GM18505 (cell line): Measurements from ENCODE around the gene GUCY2F.

ENCODE experiments used
- ATAC-seq: cut with Tn5 transposase; IDR thresholded peaks from one replicate; pipeline ENCODE4 v1.9.1; 2021; ENCODE audit not compliant: unreplicated experiment
- POLR2A ChIP-seq: IDR thresholded peaks from 4 replicates; pipeline ENCODE4 v1.6.1; 2011; ENCODE audit warnings: borderline replicate concordance; ENCODE audit not compliant: insufficient read depth, insufficient read length; ENCODE audit errors: extremely low read depth

The GUCY2F gene

DNA sequence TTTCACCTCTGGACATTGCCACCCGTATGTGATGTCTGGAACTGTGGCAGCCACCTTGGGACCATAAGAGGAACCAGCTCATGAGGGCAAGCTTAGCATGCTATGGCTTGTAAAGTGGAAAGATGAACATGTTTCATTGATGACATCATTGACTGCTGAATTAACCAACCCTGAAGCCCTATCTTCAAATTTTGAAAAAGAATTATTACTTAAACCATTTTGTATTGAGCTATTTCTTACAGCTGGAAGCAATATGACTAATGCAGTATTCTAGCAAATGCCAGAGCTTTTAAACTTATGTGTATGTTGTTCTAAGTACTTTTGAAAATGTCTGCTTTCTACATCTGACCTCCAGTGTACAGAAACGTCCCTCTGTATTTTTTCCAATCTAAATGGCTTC lies 18.1 kb downstream of the GUCY2F start:
- ATAC-seq, result no peak
- TF ChIP-seq POLR2A, result no peak

DNA sequence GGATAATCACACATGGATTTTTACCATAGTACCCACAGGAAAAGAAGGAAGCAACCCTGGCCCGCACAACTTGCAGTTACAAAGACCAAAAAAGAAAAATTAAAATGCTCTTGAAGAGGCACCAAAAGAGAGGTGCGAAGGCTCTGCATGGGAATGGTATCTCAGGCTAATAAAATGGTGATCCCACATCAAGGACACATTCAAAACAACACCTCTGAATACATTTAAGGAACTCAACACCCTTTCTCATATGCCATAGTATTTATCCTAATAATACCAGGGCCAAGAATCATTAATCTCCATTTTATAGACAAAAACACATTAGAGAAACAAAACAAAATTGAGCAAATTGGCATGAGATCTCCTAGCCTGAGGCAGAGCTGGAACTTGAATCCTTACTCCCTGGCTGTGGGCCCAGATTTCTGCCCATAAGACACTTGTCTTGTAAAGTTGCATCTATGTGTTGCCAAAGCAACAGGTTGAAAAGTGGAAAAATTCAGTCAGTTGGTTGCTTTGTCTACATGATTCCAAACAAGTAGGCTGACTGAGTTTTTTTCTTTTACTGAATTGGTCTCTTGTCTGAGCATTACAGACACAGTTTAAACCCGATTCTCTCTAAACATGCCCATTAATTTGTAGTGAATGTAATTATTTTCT lies 33.5 kb downstream of the GUCY2F start:
- no peak for TF ChIP-seq POLR2A
- ATAC-seq, result no peak

- no peak for ATAC-seq
- no peak for TF ChIP-seq POLR2A
These were observed 40.6 kb downstream of the GUCY2F start for GRCh38 chrX:109441266-109441665.

DNA sequence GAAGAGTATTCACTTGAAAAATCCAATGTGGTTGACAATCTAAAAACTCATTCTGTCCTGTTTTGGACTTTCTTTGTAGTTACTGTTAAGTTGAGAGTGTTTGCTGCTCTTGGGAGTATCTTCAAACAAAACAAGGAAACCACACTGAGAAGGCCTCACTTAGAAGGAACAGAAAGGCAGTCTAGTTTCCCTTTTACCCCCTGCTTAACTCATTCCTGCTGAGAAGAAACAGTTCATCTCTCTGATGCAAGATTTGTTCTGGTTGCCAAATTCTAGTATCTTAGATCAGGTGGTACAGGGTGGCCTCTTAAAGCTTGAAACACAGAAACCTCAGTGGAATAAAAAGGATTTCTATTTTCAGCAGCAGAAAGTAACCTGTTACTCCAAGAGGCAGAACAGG lies 41.4 kb downstream of the GUCY2F start:
- ATAC-seq, result peak; percentile 64

DNA sequence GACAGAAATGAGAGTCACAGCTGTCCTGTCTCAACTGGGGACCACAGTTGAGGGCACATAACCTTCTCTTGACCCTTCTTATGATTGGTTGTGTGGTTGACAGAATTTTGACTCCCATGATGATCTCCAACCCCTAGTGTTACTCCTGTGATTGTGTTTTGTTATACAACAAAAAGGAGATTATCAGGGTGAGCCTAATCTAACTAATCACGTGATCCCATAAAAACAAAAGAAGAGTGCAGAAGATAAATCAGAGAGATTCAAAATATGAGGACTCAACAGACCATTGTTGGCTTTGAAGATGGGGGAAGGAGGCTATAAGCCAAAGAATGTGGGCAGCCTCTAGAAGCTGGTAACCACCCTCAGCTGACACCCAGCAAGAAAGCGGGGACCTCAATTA lies 72.7 kb downstream of the GUCY2F start:
- TF ChIP-seq POLR2A, result no peak
- no peak for ATAC-seq

More for the DNA sequence above, 41.4 kb downstream of the GUCY2F start:
- no peak for TF ChIP-seq POLR2A

- ATAC-seq, result no peak
- no peak for TF ChIP-seq POLR2A
These were observed 78.0 kb downstream of the GUCY2F start for GRCh38 chrX:109403922-109404321.

DNA sequence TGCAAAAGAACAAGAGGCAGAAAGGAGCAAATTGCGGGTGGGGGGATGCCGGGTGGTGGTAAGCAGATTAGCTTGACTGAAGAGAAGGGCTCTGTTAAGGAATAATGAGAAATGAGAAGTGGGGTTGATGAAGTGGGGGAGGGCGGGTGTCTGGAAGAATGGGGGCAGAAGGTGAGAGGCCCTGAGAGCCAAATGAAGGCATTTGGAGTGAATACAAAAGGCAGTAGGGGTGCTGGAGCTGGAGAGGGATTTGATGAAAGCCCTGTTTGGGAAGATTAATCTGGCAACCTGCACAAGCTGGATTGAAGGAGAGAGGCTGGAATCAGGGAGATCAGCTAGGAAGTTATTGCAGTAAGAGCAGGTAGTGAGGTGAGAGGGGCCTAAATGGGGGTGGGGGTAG lies 82.1 kb downstream of the GUCY2F start:
- TF ChIP-seq POLR2A, result no peak
- ATAC-seq, result no peak

- no peak for TF ChIP-seq POLR2A
- no peak for ATAC-seq
These were observed 83.1 kb downstream of the GUCY2F start for GRCh38 chrX:109398833-109399232.

DNA sequence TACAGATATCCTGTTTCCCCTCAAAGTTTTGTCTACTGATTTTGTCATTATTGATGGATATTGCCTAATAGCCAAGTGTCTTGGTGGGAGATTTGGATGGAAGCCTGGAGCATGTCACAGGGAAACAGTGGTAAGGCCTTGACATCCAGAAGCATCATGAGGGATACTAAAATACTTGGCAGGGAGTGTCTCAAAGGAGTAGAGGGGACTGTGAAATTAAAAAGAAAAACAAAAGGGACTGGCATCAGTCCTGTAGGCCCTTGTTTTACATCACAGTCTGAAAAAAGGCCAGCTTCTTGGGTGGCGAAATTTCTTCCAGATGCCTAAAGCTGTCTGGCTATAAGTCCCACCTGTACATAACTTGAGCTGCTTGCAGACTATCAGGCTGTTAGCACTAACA lies 83.8 kb downstream of the GUCY2F start:
- ATAC-seq, result no peak
- no peak for TF ChIP-seq POLR2A

GRCh38 chrX:109393859-109394258 lies 88.0 kb downstream of the GUCY2F start:
- no peak for TF ChIP-seq POLR2A
- ATAC-seq, result no peak

- no peak for ATAC-seq
These were observed 89.0 kb downstream of the GUCY2F start for GRCh38 chrX:109392895-109393294.

DNA sequence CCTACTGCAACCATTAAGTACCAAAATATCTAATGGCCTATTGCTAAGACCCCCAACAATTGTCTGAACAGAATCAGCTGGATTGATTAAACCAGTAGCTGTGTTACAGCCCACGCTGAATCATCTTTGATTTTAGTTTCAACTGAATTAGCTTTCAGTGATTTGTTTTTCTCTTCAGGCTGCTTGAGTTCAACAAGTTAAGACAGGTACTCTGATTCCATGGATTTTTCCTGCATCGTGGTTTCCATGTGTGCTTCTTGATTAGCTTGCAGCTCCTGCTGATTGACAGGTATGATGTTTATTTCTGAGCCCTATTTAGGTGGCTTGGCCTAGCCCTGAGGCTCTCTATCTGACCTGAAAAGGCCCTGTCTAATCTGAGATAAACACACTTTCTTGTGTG lies 91.3 kb downstream of the GUCY2F start:
- ATAC-seq, result no peak
- TF ChIP-seq POLR2A, result no peak

More at GRCh38 chrX:109392895-109393294, 89.0 kb downstream of the GUCY2F start:
- TF ChIP-seq POLR2A, result no peak

GRCh38 chrX:109389917-109390316 lies 92.0 kb downstream of the GUCY2F start:
- no peak for ATAC-seq
- TF ChIP-seq POLR2A, result no peak

DNA sequence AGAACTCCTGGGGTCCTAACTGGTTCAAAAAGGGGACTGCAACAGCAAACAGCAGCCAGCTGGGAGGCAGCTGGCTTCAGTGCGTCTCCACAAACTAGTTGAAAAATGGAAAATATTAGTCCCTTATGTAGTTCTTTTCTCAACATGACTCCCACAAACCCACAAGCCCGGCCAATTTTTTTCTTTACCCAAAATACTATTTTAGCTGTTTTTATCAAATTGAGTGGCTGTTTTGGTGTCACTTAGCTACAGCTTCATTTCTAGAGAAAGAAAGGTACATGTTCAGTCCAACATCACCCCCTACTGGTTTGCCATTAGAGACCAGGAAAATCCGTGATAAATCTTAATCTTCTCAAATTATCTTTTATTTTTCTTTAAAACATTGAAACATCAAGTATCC lies 97.2 kb downstream of the GUCY2F start:
- no peak for TF ChIP-seq POLR2A
- no peak for ATAC-seq

DNA sequence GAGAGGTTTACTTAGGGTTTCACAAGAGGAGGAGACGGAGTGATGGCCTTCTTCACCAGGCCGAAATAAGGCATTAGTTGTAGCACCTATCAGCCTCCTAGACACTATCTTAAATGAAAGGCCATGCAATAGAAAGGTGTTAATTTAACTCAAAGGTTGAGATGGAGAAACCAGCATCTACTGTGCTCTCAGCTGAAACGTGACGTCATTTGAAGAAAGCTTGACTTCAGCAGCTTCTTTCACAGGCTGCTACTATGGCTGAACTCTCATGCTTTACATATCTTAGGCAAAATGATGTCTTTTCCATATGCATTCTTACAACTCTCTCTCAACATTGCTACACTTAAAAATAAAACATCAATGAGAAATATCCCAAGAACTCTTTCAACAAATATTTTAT lies 99.6 kb downstream of the GUCY2F start:
- ATAC-seq, result no peak
- no peak for TF ChIP-seq POLR2A
